Parathyroid adenoma (tissue), 2 donors: ENCODE measurements around the gene INAFM2.

ENCODE experiments used
- H2AFZ ChIP-seq: fragments of 300-600 bp; sonication (generic); one replicate; pipeline ENCODE4 v1.7.0; 2017; ENCODE audit warnings: antibody characterized with exemption, mild to moderate bottlenecking
- H3K27ac ChIP-seq: fragments of 300-600 bp; sonication (generic); one replicate; pipeline ENCODE4 v1.7.0; 2017
- H3K27me3 ChIP-seq: fragments of 300-600 bp; sonication (generic); one replicate; pipeline ENCODE4 v1.7.0; 2017; ENCODE audit warnings: low read length; ENCODE audit not compliant: control insufficient read depth, insufficient read depth
- H3K36me3 ChIP-seq: fragments of 300-600 bp; sonication (generic); one replicate; pipeline ENCODE4 v1.7.0; 2017; ENCODE audit warnings: low read length; ENCODE audit not compliant: control insufficient read depth, insufficient read depth
- H3K4me1 ChIP-seq: fragments of 300-600 bp; sonication (generic); one replicate; pipeline ENCODE4 v1.7.0; 2017; ENCODE audit warnings: control low read depth
- H3K4me2 ChIP-seq: fragments of 300-600 bp; sonication (generic); one replicate; pipeline ENCODE4 v1.7.0; 2017; ENCODE audit warnings: low read length
- H3K4me3 ChIP-seq: fragments of 300-600 bp; sonication (generic); one replicate; pipeline ENCODE4 v1.7.0; 2017; ENCODE audit warnings: low read depth, low read length
- H3K79me2 ChIP-seq: fragments of 300-600 bp; sonication (generic); one replicate; pipeline ENCODE4 v1.7.0; 2017; ENCODE audit warnings: control low read depth
- H3K9ac ChIP-seq: fragments of 300-600 bp; sonication (generic); one replicate; pipeline ENCODE4 v1.7.0; 2017; ENCODE audit warnings: mild to moderate bottlenecking
- H3K9me3 ChIP-seq: fragments of 300-600 bp; sonication (generic); one replicate; pipeline ENCODE4 v1.7.0; 2017; ENCODE audit warnings: low read length; ENCODE audit not compliant: control insufficient read depth
- CTCF ChIP-seq: fragments of 300-600 bp; sonication (generic); IDR thresholded peaks from one replicate; pipeline ENCODE4 v1.7.0; 2017; ENCODE audit warnings: antibody characterized with exemption, mild to moderate bottlenecking
- donor health status: primary hyperparathyroidism.

INAFM2 gene

GRCh38 chr15:40369474-40369869, 46.0 kb downstream of the INAFM2 start:
- Histone ChIP-seq H3K9me3 (no peaks in the 10 kb centered on the region), H3K4me3 (no peak overlapping the region), H3K79me2 (no peaks in the 10 kb centered on the region), H3K4me1 (no peaks in the 10 kb centered on the region), H3K27ac (no peak overlapping the region), H3K36me3 (no peaks in the 10 kb centered on the region), H2AFZ (no peak overlapping the region), H3K27me3 (no peaks in the 10 kb centered on the region), H3K4me2 (no peak overlapping the region), H3K9ac (no peak overlapping the region)
- TF ChIP-seq CTCF = no peak

GRCh38 chr15:40369971-40370370, 46.5 kb downstream of the INAFM2 start:
- Histone ChIP-seq H3K36me3 (no peaks in the 10 kb centered on the region), H3K27me3 (no peaks in the 10 kb centered on the region), H2AFZ (no peak overlapping the region), H3K9me3 (no peaks in the 10 kb centered on the region), H3K4me2 (no peak overlapping the region), H3K9ac (no peak overlapping the region), H3K4me3 (no peak overlapping the region), H3K79me2 (no peaks in the 10 kb centered on the region), H3K4me1 (no peaks in the 10 kb centered on the region), H3K27ac (no peak overlapping the region)
- TF ChIP-seq CTCF = no peak

- no peaks in the 10 kb centered on the region for H3K79me2 ChIP-seq
- H3K9me3 ChIP-seq = no peaks in the 10 kb centered on the region
- no peak overlapping the region for H2AFZ ChIP-seq
- H3K36me3 ChIP-seq = no peaks in the 10 kb centered on the region
- H3K4me1 ChIP-seq = no peaks in the 10 kb centered on the region
- no peak overlapping the region for H3K4me3 ChIP-seq
- no peak overlapping the region for H3K9ac ChIP-seq
- no peaks in the 10 kb centered on the region for H3K27me3 ChIP-seq
- TF ChIP-seq CTCF = no peak
- no peak overlapping the region for H3K4me2 ChIP-seq
- no peak overlapping the region for H3K27ac ChIP-seq
Measured at GRCh38 chr15:40372981-40373380, 49.5 kb downstream of the INAFM2 start.
